GM19438 (cell line): ENCODE measurements around the gene LIPE.

Experiments used
- ATAC-seq: cut with Tn5 transposase; IDR thresholded peaks from one replicate; pipeline ENCODE4 v1.9.1; 2021; ENCODE audit warnings: low read depth; ENCODE audit not compliant: unreplicated experiment

LIPE gene

GRCh38 chr19:42386974-42387707, 40.0 kb downstream of the LIPE start:
- peak; percentile 56 for ATAC-seq

- no peak for ATAC-seq
Measured at GRCh38 chr19:42380155-42380554, 47.0 kb downstream of the LIPE start.

GRCh38 chr19:42378225-42379215, 48.7 kb downstream of the LIPE start:
- ATAC-seq: no peak

- no peak for ATAC-seq
Measured at GRCh38 chr19:42376177-42376555, 51.0 kb downstream of the LIPE start.

GRCh38 chr19:42375415-42376176, 51.6 kb downstream of the LIPE start:
- no peak for ATAC-seq

- no peak for ATAC-seq
Measured at GRCh38 chr19:42374826-42375376, 52.3 kb downstream of the LIPE start.

GRCh38 chr19:42370626-42371175, 56.5 kb downstream of the LIPE start:
- ATAC-seq: no peak

GRCh38 chr19:42370068-42370520, 57.1 kb downstream of the LIPE start:
- no peak for ATAC-seq

- no peak for ATAC-seq
Measured at GRCh38 chr19:42369433-42370067, 57.6 kb downstream of the LIPE start.

- no peak for ATAC-seq
Measured at GRCh38 chr19:42368765-42369164, 58.4 kb downstream of the LIPE start.

- no peak for ATAC-seq
Measured at GRCh38 chr19:42368360-42368759, 58.8 kb downstream of the LIPE start.

- ATAC-seq: no peak
Measured at GRCh38 chr19:42367929-42368328, 59.3 kb downstream of the LIPE start.

- no peak for ATAC-seq
Measured at GRCh38 chr19:42366673-42367072, 60.5 kb downstream of the LIPE start.

GRCh38 chr19:42363614-42364346, 63.4 kb downstream of the LIPE start:
- no peak for ATAC-seq

- no peak for ATAC-seq
Measured at GRCh38 chr19:42362891-42363440, 64.2 kb downstream of the LIPE start.

- ATAC-seq: no peak
Measured at GRCh38 chr19:42362342-42362741, 64.8 kb downstream of the LIPE start.

- ATAC-seq: no peak
Measured at GRCh38 chr19:42361545-42361910, 65.7 kb downstream of the LIPE start.

- ATAC-seq: no peak
Measured at GRCh38 chr19:42360787-42361544, 66.2 kb downstream of the LIPE start.
